ENCODE data around the gene KRT4.

Gene KRT4

GRCh38 chr12:52836491-52837412, 22.8 kb upstream of the KRT4 start:
- no peak for DNase-seq (ENCODE audit: low spot score)

GRCh38 chr12:52836042-52836466, 22.1 kb upstream of the KRT4 start:
- no peak for DNase-seq (ENCODE audit: low spot score)

- DNase-seq (ENCODE audit: low spot score): no peak
Measured at GRCh38 chr12:52835271-52836041, 21.5 kb upstream of the KRT4 start.

- DNase-seq (ENCODE audit: low spot score): no peak
Measured at GRCh38 chr12:52834727-52835001, 20.7 kb upstream of the KRT4 start.

- DNase-seq (ENCODE audit: low spot score): no peak
Measured at GRCh38 chr12:52833922-52834726, 20.2 kb upstream of the KRT4 start, which contains the start of gene KRT79. Gene KRT79, minus strand, starts transcription at chr12:52834311. Its CDS starts 51 bp downstream, at chr12:52834260.

GRCh38 chr12:52832985-52833905, 19.3 kb upstream of the KRT4 start:
- no peak for DNase-seq (ENCODE audit: low spot score)

- DNase-seq (ENCODE audit: low spot score): no peak
Measured at GRCh38 chr12:52832451-52832850, 18.5 kb upstream of the KRT4 start.

- DNase-seq (ENCODE audit: low spot score): no peak
Measured at GRCh38 chr12:52831251-52831650, 17.3 kb upstream of the KRT4 start.

GRCh38 chr12:52829986-52830770, 16.3 kb upstream of the KRT4 start:
- no peak for DNase-seq (ENCODE audit: low spot score)

GRCh38 chr12:52828591-52829021, 14.7 kb upstream of the KRT4 start:
- no peak for DNase-seq (ENCODE audit: low spot score)

- no peak for DNase-seq (ENCODE audit: low spot score)
Measured at GRCh38 chr12:52828156-52828555, 14.2 kb upstream of the KRT4 start.

GRCh38 chr12:52827499-52828090, 13.7 kb upstream of the KRT4 start:
- DNase-seq (ENCODE audit: low spot score): no peak

- no peak for DNase-seq (ENCODE audit: low spot score)
Measured at GRCh38 chr12:52826611-52827498, 12.9 kb upstream of the KRT4 start.

GRCh38 chr12:52825961-52826360, 12.0 kb upstream of the KRT4 start:
- DNase-seq (ENCODE audit: low spot score): no peak

- no peak for DNase-seq (ENCODE audit: low spot score)
Measured at GRCh38 chr12:52824741-52825410, 11.0 kb upstream of the KRT4 start.

GRCh38 chr12:52823761-52824450, 10.0 kb upstream of the KRT4 start:
- no peak for DNase-seq (ENCODE audit: low spot score)

- no peak for DNase-seq (ENCODE audit: low spot score)
Measured at GRCh38 chr12:52822771-52823510, 9.0 kb upstream of the KRT4 start.
